Measurements from ENCODE around the gene P2RX5.

DNA sequence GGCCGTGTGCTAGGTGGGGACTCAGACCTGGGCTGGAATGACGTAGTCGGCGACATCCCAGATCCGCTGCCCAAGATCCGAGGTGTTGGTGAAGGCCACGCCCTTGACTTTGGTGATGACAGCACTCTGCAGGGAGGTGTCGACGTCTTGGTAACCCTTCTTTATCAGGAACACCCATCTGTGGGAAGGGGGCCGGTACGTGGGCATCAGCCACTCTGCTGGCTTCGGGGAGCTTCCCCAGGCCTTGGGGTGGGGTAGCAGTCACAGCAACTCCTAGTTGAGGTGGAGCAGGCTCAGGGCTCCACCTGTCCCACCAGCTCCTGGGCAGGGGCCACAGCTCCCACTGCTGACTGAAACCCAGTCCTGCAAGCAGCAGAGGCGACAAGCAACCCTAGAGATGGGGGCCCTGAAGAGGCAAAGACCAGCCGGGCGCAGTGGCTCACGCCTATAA, 4.3 kb downstream of the P2RX5 start:
- TF ChIP-seq, protein P1, sequence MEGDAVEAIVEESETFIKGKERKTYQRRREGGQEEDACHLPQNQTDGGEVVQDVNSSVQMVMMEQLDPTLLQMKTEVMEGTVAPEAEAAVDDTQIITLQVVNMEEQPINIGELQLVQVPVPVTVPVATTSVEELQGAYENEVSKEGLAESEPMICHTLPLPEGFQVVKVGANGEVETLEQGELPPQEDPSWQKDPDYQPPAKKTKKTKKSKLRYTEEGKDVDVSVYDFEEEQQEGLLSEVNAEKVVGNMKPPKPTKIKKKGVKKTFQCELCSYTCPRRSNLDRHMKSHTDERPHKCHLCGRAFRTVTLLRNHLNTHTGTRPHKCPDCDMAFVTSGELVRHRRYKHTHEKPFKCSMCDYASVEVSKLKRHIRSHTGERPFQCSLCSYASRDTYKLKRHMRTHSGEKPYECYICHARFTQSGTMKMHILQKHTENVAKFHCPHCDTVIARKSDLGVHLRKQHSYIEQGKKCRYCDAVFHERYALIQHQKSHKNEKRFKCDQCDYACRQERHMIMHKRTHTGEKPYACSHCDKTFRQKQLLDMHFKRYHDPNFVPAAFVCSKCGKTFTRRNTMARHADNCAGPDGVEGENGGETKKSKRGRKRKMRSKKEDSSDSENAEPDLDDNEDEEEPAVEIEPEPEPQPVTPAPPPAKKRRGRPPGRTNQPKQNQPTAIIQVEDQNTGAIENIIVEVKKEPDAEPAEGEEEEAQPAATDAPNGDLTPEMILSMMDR (IDR thresholded peaks at IDR 0.05) = no peak
- TF ChIP-seq POLR2A (IDR thresholded peaks at IDR 0.05) = no peak
